ENCODE data around the gene PRELID2. TPM values are rescaled to one million over a fixed set of nuclear protein-coding genes. Genes with fewer than 3 reads are reported as not detected.

Gene PRELID2
- total and polyA plus RNA-seq, 2 experiments from 2014 or later, result 15.6 to 24.7 TPM

DNA sequence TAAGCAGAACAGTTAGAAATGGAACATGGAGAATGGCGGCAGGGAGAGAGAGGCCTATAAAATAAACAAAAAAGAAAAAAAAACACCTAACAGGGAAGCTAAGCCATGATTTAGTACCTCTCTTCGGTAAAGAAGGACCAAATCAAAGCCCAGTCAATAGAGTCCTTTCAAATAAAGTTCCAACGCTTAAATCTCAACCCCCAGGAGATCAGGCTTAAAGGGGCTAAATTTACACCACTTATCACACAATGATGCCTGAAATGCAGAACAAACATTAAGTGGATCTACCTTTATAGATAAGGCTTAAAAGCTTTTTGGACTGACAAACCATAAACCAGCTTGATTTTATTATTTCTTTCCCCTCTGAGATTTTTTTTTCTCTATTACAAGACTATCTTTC lies 66.3 kb downstream of the PRELID2 start:
- Histone ChIP-seq H3K27me3 (no peaks in the 10 kb centered on the region), H3K4me1 (ENCODE audit: insufficient read depth) (no peaks in the 10 kb centered on the region), H3K9me3 (ENCODE audit: low read depth) (no peaks in the 10 kb centered on the region), H4K20me1 (ENCODE audit: insufficient read depth, poor library complexity, severe bottlenecking) (no peaks in the 10 kb centered on the region), H3K9me2 (replicated peaks; ENCODE audit: insufficient read depth) (no peaks in the 10 kb centered on the region), H3K4me2 (no peak overlapping the region), H3K79me2 (no peaks in the 10 kb centered on the region), H2AFZ (no peak overlapping the region), H3K4me3 (no peak overlapping the region), H3K27ac (no peak overlapping the region), H3K36me3 (replicated peaks; ENCODE audit: insufficient read depth, low read depth) (no peaks in the 10 kb centered on the region)
- TF ChIP-seq, protein P1, sequence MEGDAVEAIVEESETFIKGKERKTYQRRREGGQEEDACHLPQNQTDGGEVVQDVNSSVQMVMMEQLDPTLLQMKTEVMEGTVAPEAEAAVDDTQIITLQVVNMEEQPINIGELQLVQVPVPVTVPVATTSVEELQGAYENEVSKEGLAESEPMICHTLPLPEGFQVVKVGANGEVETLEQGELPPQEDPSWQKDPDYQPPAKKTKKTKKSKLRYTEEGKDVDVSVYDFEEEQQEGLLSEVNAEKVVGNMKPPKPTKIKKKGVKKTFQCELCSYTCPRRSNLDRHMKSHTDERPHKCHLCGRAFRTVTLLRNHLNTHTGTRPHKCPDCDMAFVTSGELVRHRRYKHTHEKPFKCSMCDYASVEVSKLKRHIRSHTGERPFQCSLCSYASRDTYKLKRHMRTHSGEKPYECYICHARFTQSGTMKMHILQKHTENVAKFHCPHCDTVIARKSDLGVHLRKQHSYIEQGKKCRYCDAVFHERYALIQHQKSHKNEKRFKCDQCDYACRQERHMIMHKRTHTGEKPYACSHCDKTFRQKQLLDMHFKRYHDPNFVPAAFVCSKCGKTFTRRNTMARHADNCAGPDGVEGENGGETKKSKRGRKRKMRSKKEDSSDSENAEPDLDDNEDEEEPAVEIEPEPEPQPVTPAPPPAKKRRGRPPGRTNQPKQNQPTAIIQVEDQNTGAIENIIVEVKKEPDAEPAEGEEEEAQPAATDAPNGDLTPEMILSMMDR (IDR thresholded peaks at IDR 0.05; ENCODE audit: poor library complexity), result no peak
- TF ChIP-seq EZH2phosphoT487 (IDR thresholded peaks at IDR 0.05; ENCODE audit: low read depth, severe bottlenecking, unreplicated experiment), result no peak
- no peak for TF ChIP-seq EZH2 (IDR thresholded peaks at IDR 0.05; ENCODE audit: borderline replicate concordance)
- 31% methylated on average over 3 of the region's 3 CpGs for WGBS (ENCODE audit: low lambda C conversion rate, missing lambda C conversion rate)
- no peak for DNase-seq (ENCODE audit: low spot score)

DNA sequence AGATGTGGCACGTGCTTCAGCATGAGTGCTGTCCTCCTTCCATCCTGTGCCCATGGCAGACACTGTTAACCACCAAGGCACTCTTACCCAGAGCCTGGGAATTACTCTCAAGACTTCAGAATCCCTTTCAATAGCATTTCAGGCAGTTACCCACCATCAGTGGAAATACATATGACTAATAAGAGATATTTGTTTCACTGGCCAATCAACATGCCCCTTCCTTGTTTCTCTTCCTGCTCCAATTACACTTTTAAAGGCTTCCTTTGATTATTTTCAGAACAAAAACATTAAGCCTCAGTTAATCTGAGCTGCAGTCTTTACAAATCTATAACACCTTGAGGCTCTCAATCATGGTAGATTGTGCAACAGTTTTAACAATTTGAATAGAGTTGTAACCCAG lies 70.8 kb downstream of the PRELID2 start:
- Histone ChIP-seq H3K79me2 (no peaks in the 10 kb centered on the region), H3K27ac (no peak overlapping the region), H3K4me3 (no peak overlapping the region), H3K9me3 (ENCODE audit: low read depth) (no peaks in the 10 kb centered on the region), H3K4me2 (no peak overlapping the region), H3K27me3 (no peaks in the 10 kb centered on the region), H2AFZ (no peak overlapping the region), H3K9me2 (replicated peaks; ENCODE audit: insufficient read depth) (no peaks in the 10 kb centered on the region), H4K20me1 (ENCODE audit: insufficient read depth, poor library complexity, severe bottlenecking) (no peaks in the 10 kb centered on the region), H3K36me3 (replicated peaks; ENCODE audit: insufficient read depth, low read depth) (no peaks in the 10 kb centered on the region), H3K4me1 (ENCODE audit: insufficient read depth) (no peaks in the 10 kb centered on the region)
- TF ChIP-seq EZH2phosphoT487 (IDR thresholded peaks at IDR 0.05; ENCODE audit: low read depth, severe bottlenecking, unreplicated experiment) (no peak), EZH2 (IDR thresholded peaks at IDR 0.05; ENCODE audit: borderline replicate concordance) (no peak)
- TF ChIP-seq, protein P1 (IDR thresholded peaks at IDR 0.05; ENCODE audit: poor library complexity), result no peak
- 92% methylated on average over 1 of the region's 1 CpG for WGBS (ENCODE audit: low lambda C conversion rate, missing lambda C conversion rate)
- DNase-seq (ENCODE audit: low spot score), result no peak

DNA sequence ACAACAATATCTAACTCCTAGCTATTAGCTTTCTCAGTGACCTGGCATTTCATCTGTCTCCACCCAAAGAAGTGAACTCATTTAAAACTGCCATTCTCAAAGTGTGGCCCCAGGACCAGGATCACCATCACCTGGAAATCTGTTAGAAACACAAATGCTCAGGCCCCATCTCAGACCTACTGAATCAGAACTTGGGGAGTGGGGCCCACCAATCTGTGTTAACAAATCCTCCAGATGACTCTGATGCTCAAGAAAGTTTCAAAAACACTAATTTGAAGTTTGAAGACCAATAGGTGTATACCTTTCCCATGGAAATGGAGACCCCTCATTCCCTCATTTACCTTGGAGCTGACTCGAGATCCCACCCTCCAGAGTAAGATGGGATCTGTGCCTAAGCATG lies 72.3 kb downstream of the PRELID2 start:
- Histone ChIP-seq H3K79me2 (no peaks in the 10 kb centered on the region), H2AFZ (no peak overlapping the region), H3K27me3 (no peaks in the 10 kb centered on the region), H3K36me3 (replicated peaks; ENCODE audit: insufficient read depth, low read depth) (no peaks in the 10 kb centered on the region), H3K4me2 (no peak overlapping the region), H4K20me1 (ENCODE audit: insufficient read depth, poor library complexity, severe bottlenecking) (no peaks in the 10 kb centered on the region), H3K9me2 (replicated peaks; ENCODE audit: insufficient read depth) (no peaks in the 10 kb centered on the region), H3K4me3 (no peak overlapping the region), H3K27ac (no peak overlapping the region), H3K9me3 (ENCODE audit: low read depth) (no peaks in the 10 kb centered on the region), H3K4me1 (ENCODE audit: insufficient read depth) (no peaks in the 10 kb centered on the region)
- WGBS (ENCODE audit: low lambda C conversion rate, missing lambda C conversion rate), result 100% methylated on average over 1 of the region's 1 CpG
- no peak for DNase-seq (ENCODE audit: low spot score)
- TF ChIP-seq, protein P1 (IDR thresholded peaks at IDR 0.05; ENCODE audit: poor library complexity), result no peak
- TF ChIP-seq EZH2phosphoT487 (IDR thresholded peaks at IDR 0.05; ENCODE audit: low read depth, severe bottlenecking, unreplicated experiment) (no peak), EZH2 (IDR thresholded peaks at IDR 0.05; ENCODE audit: borderline replicate concordance) (no peak)

DNA sequence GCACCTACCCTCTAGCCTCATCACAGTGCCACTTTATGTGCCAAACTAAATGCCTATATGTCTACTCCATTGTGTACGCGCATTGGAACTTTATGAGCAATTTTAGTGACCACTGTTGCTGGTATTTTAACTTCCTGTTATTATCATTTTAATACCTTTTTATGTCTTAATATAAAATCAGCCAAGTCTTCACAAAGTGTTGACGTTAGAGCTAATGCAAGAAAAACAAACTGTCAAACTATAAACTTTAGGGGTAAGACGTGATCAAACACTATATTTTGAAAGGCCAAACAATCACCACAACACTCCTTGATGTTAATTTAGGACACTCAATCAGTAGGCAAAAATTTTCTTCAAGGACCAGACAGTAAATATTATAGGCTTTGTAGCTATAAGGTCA lies 73.9 kb downstream of the PRELID2 start:
- no peaks in the 10 kb centered on the region for H3K36me3 ChIP-seq (replicated peaks; ENCODE audit: insufficient read depth, low read depth)
- no peak for TF ChIP-seq EZH2phosphoT487 (IDR thresholded peaks at IDR 0.05; ENCODE audit: low read depth, severe bottlenecking, unreplicated experiment)
- TF ChIP-seq, protein P1 (IDR thresholded peaks at IDR 0.05; ENCODE audit: poor library complexity), result no peak
- no peak for TF ChIP-seq EZH2 (IDR thresholded peaks at IDR 0.05; ENCODE audit: borderline replicate concordance)
- H3K4me3 ChIP-seq, result no peak overlapping the region
- no peaks in the 10 kb centered on the region for H3K4me1 ChIP-seq (ENCODE audit: insufficient read depth)
- no peaks in the 10 kb centered on the region for H3K79me2 ChIP-seq
- H3K9me2 ChIP-seq (replicated peaks; ENCODE audit: insufficient read depth), result no peaks in the 10 kb centered on the region
- no peaks in the 10 kb centered on the region for H3K9me3 ChIP-seq (ENCODE audit: low read depth)
- no peak overlapping the region for H3K4me2 ChIP-seq
- DNase-seq (ENCODE audit: low spot score), result no peak
- no peaks in the 10 kb centered on the region for H3K27me3 ChIP-seq
- 75% methylated on average over 4 of the region's 4 CpGs for WGBS (ENCODE audit: low lambda C conversion rate, missing lambda C conversion rate)
- H3K27ac ChIP-seq, result no peak overlapping the region
- no peaks in the 10 kb centered on the region for H4K20me1 ChIP-seq (ENCODE audit: insufficient read depth, poor library complexity, severe bottlenecking)
- H2AFZ ChIP-seq, result no peak overlapping the region

Measured in hepatocyte (in vitro differentiated cells).